Neural progenitor cell (in vitro differentiated cells): Measurements from ENCODE around the gene KIAA0930. TPM values are rescaled to one million over a fixed set of nuclear protein-coding genes. Genes with fewer than 3 reads are reported as not detected.

ENCODE experiments used
- DNase-seq: peaks from one replicate; pipeline ENCODE4 v3.0.0-alpha.2; 2016; ENCODE audit warnings: low spot score
- H2AFZ ChIP-seq: fragments of 200-600 bp; sonication (generic); replicated peaks from 2 replicates; pipeline ENCODE4 v1.6.1; 2016; ENCODE audit warnings: antibody characterized with exemption
- H3F3A ChIP-seq: fragments of 200-600 bp; sonication (generic); 2 replicates; pipeline ENCODE4 v1.6.1; 2016; ENCODE audit warnings: antibody characterized with exemption, low read depth
- H3K27ac ChIP-seq: fragments of 200-600 bp; sonication (generic); 2 replicates; pipeline ENCODE4 v1.5.1; 2016; ENCODE audit warnings: mild to moderate bottlenecking
- H3K27me3 ChIP-seq: fragments of 200-600 bp; sonication (generic); 2 replicates; pipeline ENCODE4 v1.6.1; 2016; ENCODE audit warnings: mild to moderate bottlenecking, moderate library complexity
- H3K36me3 ChIP-seq: fragments of 200-600 bp; sonication (generic); 2 replicates; pipeline ENCODE4 v1.5.1; 2016
- H3K4me1 ChIP-seq: fragments of 200-600 bp; sonication (generic); 2 replicates; pipeline ENCODE4 v1.6.1; 2016; ENCODE audit warnings: mixed run types
- H3K4me2 ChIP-seq: fragments of 200-600 bp; sonication (generic); 2 replicates; pipeline ENCODE4 v1.6.1; 2016
- H3K4me3 ChIP-seq: fragments of 200-600 bp; sonication (generic); 2 replicates; pipeline ENCODE4 v1.5.1; 2016
- H3K79me2 ChIP-seq: fragments of 200-600 bp; sonication (generic); 2 replicates; pipeline ENCODE4 v1.6.1; 2016; ENCODE audit warnings: low read depth
- H3K9ac ChIP-seq: fragments of 200-600 bp; sonication (generic); 2 replicates; pipeline ENCODE4 v1.6.1; 2016
- H3K9me3 ChIP-seq: fragments of 200-600 bp; sonication (generic); 2 replicates; pipeline ENCODE4 v1.5.1; 2016; ENCODE audit warnings: low read depth
- H4K20me1 ChIP-seq: fragments of 200-600 bp; sonication (generic); 2 replicates; pipeline ENCODE4 v1.6.1; 2016; ENCODE audit warnings: low read depth
- H3K27ac Mint-ChIP-seq: 3 replicates; pipeline ENCODE4 v1.8.0; 2021; ENCODE audit warnings: mixed read lengths
- H3K27me3 Mint-ChIP-seq: 2 replicates; pipeline ENCODE4 v1.8.0; 2022; ENCODE audit warnings: low read depth, mild to moderate bottlenecking, inconsistent platforms, moderate library complexity, mixed read lengths; ENCODE audit not compliant: insufficient read depth
- H3K36me3 Mint-ChIP-seq: 3 replicates; pipeline ENCODE4 v1.8.0; 2021; ENCODE audit warnings: mixed read lengths
- H3K4me1 Mint-ChIP-seq: 3 replicates; pipeline ENCODE4 v1.8.0; 2021; ENCODE audit warnings: mixed read lengths
- H3K4me3 Mint-ChIP-seq: 3 replicates; pipeline ENCODE4 v1.8.0; 2021; ENCODE audit warnings: mild to moderate bottlenecking, moderate library complexity, mixed read lengths
- H3K9me3 Mint-ChIP-seq: 3 replicates; pipeline ENCODE4 v1.8.0; 2020; ENCODE audit warnings: mixed read lengths
- EZH2 ChIP-seq: fragments of 200-600 bp; sonication (generic); IDR thresholded peaks from 2 replicates; pipeline ENCODE4 v1.6.1; 2017; ENCODE audit warnings: antibody characterized with exemption, mild to moderate bottlenecking, moderate library complexity
- EZH2phosphoT487 ChIP-seq: fragments of 200-600 bp; sonication (generic); IDR thresholded peaks from 2 replicates; pipeline ENCODE4 v1.6.1; 2017; ENCODE audit warnings: antibody characterized with exemption
- total RNA-seq: library from RNA; depleted of rRNA; stranded (reverse); fragments of >200 nt; gene quantifications from 2 replicates; pipeline ENCODE4 v1.2.3, GENCODE V29; 2015; ENCODE audit warnings: low replicate concordance
- TF ChIP-seq, protein P1 (sequence below): fragments of 200-600 bp; sonication (generic); IDR thresholded peaks from 2 replicates; pipeline ENCODE4 v1.5.1; 2017; ENCODE audit warnings: antibody characterized with exemption, mild to moderate bottlenecking

KIAA0930 gene
- total RNA-seq, 1 donor from 2014 or later: 15.0 TPM

DNA sequence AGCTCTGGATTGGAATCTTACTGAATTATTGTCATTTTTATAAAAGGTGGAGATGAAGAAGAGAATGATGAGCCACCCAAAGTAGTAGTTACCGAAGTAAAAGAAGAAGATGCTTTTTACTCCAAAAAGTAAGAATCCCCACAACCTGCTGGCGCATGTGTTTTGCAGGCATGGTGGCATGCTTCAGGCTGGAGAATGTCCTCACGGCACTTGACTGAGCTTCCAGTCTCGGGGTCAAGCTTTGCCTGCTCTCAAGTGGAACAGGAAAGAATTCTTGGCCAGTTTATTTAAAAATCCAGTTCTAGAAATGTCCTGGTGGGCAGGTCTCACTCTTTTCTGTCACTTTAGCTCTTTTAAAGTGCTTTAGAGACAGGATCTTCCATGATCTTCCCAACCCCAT, 59.5 kb downstream of the KIAA0930 start:
- H3K9me3 ChIP-seq: no peaks in the 10 kb centered on the region
- Mint-ChIP-seq H3K27me3 (peaks cover 4% of the 10 kb centered on the region), H3K9me3 (no peaks in the 10 kb centered on the region), H3K4me1 (no peaks in the 10 kb centered on the region), H3K27ac (no peak overlapping the region), H3K36me3 (peaks cover 41% of the 10 kb centered on the region), H3K4me3 (no peak overlapping the region)
- no peak overlapping the region for H3K4me3 ChIP-seq
- H3K4me1 ChIP-seq: no peaks in the 10 kb centered on the region
- H3K27me3 ChIP-seq: no peaks in the 10 kb centered on the region
- no peaks in the 10 kb centered on the region for H3F3A ChIP-seq
- no peak overlapping the region for H2AFZ ChIP-seq
- H4K20me1 ChIP-seq: peaks cover 32% of the 10 kb centered on the region
- no peak for DNase-seq
- H3K4me2 ChIP-seq: no peak overlapping the region
- TF ChIP-seq, protein P1, sequence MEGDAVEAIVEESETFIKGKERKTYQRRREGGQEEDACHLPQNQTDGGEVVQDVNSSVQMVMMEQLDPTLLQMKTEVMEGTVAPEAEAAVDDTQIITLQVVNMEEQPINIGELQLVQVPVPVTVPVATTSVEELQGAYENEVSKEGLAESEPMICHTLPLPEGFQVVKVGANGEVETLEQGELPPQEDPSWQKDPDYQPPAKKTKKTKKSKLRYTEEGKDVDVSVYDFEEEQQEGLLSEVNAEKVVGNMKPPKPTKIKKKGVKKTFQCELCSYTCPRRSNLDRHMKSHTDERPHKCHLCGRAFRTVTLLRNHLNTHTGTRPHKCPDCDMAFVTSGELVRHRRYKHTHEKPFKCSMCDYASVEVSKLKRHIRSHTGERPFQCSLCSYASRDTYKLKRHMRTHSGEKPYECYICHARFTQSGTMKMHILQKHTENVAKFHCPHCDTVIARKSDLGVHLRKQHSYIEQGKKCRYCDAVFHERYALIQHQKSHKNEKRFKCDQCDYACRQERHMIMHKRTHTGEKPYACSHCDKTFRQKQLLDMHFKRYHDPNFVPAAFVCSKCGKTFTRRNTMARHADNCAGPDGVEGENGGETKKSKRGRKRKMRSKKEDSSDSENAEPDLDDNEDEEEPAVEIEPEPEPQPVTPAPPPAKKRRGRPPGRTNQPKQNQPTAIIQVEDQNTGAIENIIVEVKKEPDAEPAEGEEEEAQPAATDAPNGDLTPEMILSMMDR: no peak
- TF ChIP-seq EZH2phosphoT487 (no peak), EZH2 (no peak)
- peaks cover 52% of the 10 kb centered on the region for H3K79me2 ChIP-seq
- H3K9ac ChIP-seq: no peak overlapping the region
- peaks cover 12% of the 10 kb centered on the region for H3K36me3 ChIP-seq
- H3K27ac ChIP-seq: no peak overlapping the region

DNA sequence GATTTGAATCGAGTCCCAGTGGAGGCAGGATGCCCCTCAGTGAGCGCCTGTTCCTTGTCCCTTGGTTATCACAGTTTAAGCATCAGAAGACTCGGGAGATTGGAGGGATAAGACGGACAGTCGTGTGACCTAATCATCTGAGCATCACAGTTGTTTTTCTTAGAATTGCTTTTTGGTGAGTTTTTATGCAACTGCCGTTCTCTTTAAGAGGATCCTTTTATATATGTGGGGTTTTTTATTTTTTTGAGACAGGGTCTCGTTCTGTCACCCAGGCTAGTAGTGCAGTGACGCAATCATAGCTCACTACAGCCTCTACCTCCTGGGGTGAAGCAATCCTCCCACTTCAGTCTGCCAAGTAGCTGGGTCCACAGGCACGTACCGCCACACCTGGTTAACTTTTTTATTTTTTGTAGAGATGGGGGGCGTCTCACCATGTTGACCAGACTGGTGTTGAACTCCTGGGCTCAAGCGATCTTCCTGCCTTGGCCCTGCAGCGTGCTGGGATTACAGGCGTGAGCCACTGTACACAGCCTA, 60.5 kb downstream of the KIAA0930 start:
- no peak overlapping the region for H3K4me2 ChIP-seq
- Mint-ChIP-seq H3K36me3 (peaks cover 39% of the 10 kb centered on the region), H3K27ac (no peak overlapping the region), H3K27me3 (peaks cover 4% of the 10 kb centered on the region), H3K4me1 (no peaks in the 10 kb centered on the region), H3K4me3 (no peak overlapping the region), H3K9me3 (no peaks in the 10 kb centered on the region)
- H3K9me3 ChIP-seq: no peaks in the 10 kb centered on the region
- no peaks in the 10 kb centered on the region for H3F3A ChIP-seq
- H3K27ac ChIP-seq: no peak overlapping the region
- TF ChIP-seq EZH2phosphoT487 (no peak), EZH2 (no peak)
- TF ChIP-seq, protein P1: no peak
- no peaks in the 10 kb centered on the region for H3K4me1 ChIP-seq
- H2AFZ ChIP-seq: no peak overlapping the region
- peaks cover 41% of the 10 kb centered on the region for H4K20me1 ChIP-seq
- no peak overlapping the region for H3K9ac ChIP-seq
- no peaks in the 10 kb centered on the region for H3K27me3 ChIP-seq
- peaks cover 12% of the 10 kb centered on the region for H3K36me3 ChIP-seq
- no peak for DNase-seq
- H3K4me3 ChIP-seq: no peak overlapping the region
- peaks cover 62% of the 10 kb centered on the region for H3K79me2 ChIP-seq

DNA sequence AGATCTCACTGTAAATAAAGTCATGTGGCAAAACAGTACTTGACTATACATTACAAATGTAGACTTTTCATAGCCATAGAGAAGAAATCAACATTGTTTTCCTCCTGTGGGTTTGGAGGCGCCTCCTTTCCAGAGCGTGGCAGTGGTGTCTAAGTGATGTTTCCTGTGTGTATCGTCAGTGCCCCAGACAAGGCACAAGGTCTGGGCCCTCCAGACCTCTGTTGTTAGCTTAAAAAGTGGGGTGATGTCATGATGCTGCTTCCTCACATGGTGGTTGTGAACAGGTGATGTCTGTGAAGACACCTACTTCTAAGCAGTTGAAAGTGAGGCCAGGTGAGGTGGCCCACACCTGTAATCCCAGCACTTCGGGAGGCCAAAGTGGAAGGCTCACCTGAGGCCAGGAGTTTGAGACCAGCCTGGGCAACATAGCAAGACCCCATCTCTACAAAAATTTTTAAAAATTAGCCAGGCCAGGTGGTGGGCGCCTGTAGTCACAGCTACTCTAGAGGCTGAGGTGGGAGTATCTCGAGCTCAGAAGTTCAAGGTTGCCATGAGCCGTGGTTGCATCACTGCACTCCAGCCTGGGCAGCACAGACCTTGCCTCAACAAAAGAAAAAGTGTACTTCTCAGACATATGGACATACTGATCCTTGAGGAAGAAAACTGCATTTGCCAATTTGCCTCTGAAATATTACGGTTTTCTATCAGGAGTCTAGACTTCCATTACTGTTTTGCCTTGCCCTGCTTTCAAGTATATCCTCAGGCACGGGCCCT, 61.2 kb downstream of the KIAA0930 start:
- H3K36me3 ChIP-seq: peaks cover 12% of the 10 kb centered on the region
- H3K27me3 Mint-ChIP-seq: peaks cover 4% of the 10 kb centered on the region
- TF ChIP-seq EZH2phosphoT487 (no peak), EZH2 (no peak)
- TF ChIP-seq, protein P1: no peak
- H2AFZ ChIP-seq: no peak overlapping the region
- H3K4me3 Mint-ChIP-seq: no peak overlapping the region
- peaks cover 44% of the 10 kb centered on the region for H4K20me1 ChIP-seq
- no peak overlapping the region for H3K27ac Mint-ChIP-seq
- DNase-seq: no peak
- H3K4me1 Mint-ChIP-seq: no peaks in the 10 kb centered on the region
- no peak overlapping the region for H3K4me2 ChIP-seq
- no peaks in the 10 kb centered on the region for H3K9me3 ChIP-seq
- H3K9ac ChIP-seq: no peak overlapping the region
- no peaks in the 10 kb centered on the region for H3K9me3 Mint-ChIP-seq
- H3K4me1 ChIP-seq: no peaks in the 10 kb centered on the region
- H3K4me3 ChIP-seq: no peak overlapping the region
- no peaks in the 10 kb centered on the region for H3K27me3 ChIP-seq
- peaks cover 44% of the 10 kb centered on the region for H3K36me3 Mint-ChIP-seq
- H3F3A ChIP-seq: no peaks in the 10 kb centered on the region
- H3K27ac ChIP-seq: no peak overlapping the region
- peaks cover 70% of the 10 kb centered on the region for H3K79me2 ChIP-seq
